Left ventricle myocardium inferior (tissue), 1 donor: ENCODE data around the gene OSBPL8. TPM values are rescaled to one million over a fixed set of nuclear protein-coding genes. Genes with fewer than 3 reads are reported as not detected.
A peak's percentile ranks its signal among the peaks of the same experiment; 100 is the strongest.

Experiments
- DNase-seq: peaks from one replicate; pipeline ENCODE4 v3.0.0-alpha.2; 2020
- H3K27ac ChIP-seq: fragments of 200-600 bp; replicated peaks from 2 replicates; pipeline ENCODE4 v1.8.0; 2021
- H3K27me3 ChIP-seq: fragments of 200-600 bp; 2 replicates; pipeline ENCODE4 v1.8.0; 2021; ENCODE audit warnings: low read depth
- H3K36me3 ChIP-seq: fragments of 200-600 bp; 2 replicates; pipeline ENCODE4 v1.8.0; 2021
- H3K4me1 ChIP-seq: fragments of 200-600 bp; 2 replicates; pipeline ENCODE4 v1.8.0; 2021
- H3K4me3 ChIP-seq: fragments of 200-600 bp; 2 replicates; pipeline ENCODE4 v1.8.0; 2021; ENCODE audit warnings: mild to moderate bottlenecking, moderate library complexity
- H3K9me3 ChIP-seq: fragments of 200-600 bp; replicated peaks from 2 replicates; pipeline ENCODE4 v1.8.0; 2021
- CTCF ChIP-seq: fragments of 200-600 bp; IDR thresholded peaks from 2 replicates; pipeline ENCODE4 v1.8.0; 2021; ENCODE audit warnings: antibody characterized with exemption, mild to moderate bottlenecking, borderline replicate concordance
- intact Hi-C: fragments of 100-400 bp; cut with micrococcal nuclease; formaldehyde crosslinking; loops from one replicate; pipeline ENCODE4 v1.11.0; 2022
- long read RNA-seq: library from polyadenylated mRNA; unstranded; transcript quantifications from one replicate; pipeline ENCODE4 v2.0.0, GENCODE V29; 2021
- total RNA-seq: library from RNA; stranded (reverse); fragmentation: NEBNext Ultra II Directional; extraction: Animal tissue kit (Norgen Biotek cat#: 25700); gene quantifications from one replicate; pipeline ENCODE4 v1.2.1, GENCODE V29; 2021
- donor health status: DM: no; HTN: yes; CAD: no; lungs with severe emphysema.

The OSBPL8 gene, protein sequence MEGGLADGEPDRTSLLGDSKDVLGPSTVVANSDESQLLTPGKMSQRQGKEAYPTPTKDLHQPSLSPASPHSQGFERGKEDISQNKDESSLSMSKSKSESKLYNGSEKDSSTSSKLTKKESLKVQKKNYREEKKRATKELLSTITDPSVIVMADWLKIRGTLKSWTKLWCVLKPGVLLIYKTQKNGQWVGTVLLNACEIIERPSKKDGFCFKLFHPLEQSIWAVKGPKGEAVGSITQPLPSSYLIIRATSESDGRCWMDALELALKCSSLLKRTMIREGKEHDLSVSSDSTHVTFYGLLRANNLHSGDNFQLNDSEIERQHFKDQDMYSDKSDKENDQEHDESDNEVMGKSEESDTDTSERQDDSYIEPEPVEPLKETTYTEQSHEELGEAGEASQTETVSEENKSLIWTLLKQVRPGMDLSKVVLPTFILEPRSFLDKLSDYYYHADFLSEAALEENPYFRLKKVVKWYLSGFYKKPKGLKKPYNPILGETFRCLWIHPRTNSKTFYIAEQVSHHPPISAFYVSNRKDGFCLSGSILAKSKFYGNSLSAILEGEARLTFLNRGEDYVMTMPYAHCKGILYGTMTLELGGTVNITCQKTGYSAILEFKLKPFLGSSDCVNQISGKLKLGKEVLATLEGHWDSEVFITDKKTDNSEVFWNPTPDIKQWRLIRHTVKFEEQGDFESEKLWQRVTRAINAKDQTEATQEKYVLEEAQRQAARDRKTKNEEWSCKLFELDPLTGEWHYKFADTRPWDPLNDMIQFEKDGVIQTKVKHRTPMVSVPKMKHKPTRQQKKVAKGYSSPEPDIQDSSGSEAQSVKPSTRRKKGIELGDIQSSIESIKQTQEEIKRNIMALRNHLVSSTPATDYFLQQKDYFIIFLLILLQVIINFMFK
- 28.9 TPM for total RNA-seq
- long read RNA-seq, partial matches to known transcripts: 5 of 12 reads
- long read RNA-seq, other reads (novel, unspliced or antisense): 5 of 12 reads

GRCh38 chr12:76559400-76560085 lies at the start of gene OSBPL8:
OSBPL8 (minus strand) TSS chr12:76559771; CDS start chr12:76487551, 72,220 bp downstream.
- H3K36me3 ChIP-seq: no peaks in the 10 kb centered on the region
- peak; percentile 45 for TF ChIP-seq CTCF
- no peaks in the 10 kb centered on the region for H3K27me3 ChIP-seq
- intact Hi-C loops: no loop called here
- peak; percentile 98 for DNase-seq
- peak within 1 kb of the TSS; percentile 94 for H3K4me3 ChIP-seq
- no peaks in the 10 kb centered on the region for H3K9me3 ChIP-seq
- H3K27ac ChIP-seq: peak within 1 kb of the TSS; percentile 94
- peaks cover 50% of the 10 kb centered on the region for H3K4me1 ChIP-seq

DNA sequence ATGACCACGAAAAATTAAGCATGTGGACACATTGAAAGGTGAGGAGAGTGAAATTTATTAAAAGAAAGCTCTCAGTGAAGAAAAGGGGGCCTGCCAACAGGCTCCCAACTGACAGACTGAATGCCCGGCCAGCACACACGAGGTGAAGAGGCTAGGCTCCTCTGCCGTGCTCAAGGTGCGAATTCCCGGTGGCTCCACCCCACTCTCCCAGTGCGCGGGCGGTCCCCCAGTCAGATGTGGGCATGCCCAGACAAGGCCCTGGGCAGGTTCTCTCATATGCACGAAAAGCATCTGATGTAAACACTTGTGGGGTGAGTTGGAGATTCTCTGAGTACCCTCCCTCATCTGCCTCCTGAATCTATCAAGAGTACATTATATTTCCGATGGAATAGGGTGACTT lies 48.5 kb upstream of the OSBPL8 start:
- Histone ChIP-seq H3K9me3 (no peaks in the 10 kb centered on the region), H3K27me3 (no peaks in the 10 kb centered on the region), H3K36me3 (no peaks in the 10 kb centered on the region), H3K27ac (no peak overlapping the region), H3K4me3 (no peak overlapping the region), H3K4me1 (no peaks in the 10 kb centered on the region)
- intact Hi-C loops: no loop called here
- DNase-seq: no peak
- no peak for TF ChIP-seq CTCF

DNA sequence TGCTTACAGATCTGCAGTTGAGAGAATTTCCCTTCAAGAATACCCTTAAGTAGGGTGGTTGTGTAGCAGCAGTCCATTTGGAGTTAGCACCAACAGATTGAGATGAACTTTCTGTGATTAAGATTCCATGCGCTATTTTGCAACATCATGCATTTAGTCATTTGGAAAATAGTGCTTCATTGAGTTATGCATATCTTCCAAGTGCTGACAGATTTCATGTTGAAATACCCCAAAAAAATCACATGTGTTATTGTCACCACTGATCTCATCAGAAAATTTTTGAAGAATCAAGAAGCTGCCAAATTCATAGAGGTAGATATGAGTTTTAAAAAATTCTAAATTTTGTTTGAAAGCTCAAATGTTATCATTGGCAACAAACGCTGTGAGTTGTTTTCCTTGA lies 35.5 kb upstream of the OSBPL8 start:
- Histone ChIP-seq H3K4me1 (no peaks in the 10 kb centered on the region), H3K27ac (no peak overlapping the region), H3K27me3 (no peaks in the 10 kb centered on the region), H3K4me3 (no peak overlapping the region), H3K36me3 (no peaks in the 10 kb centered on the region), H3K9me3 (no peaks in the 10 kb centered on the region)
- no peak for TF ChIP-seq CTCF
- no peak for DNase-seq
- intact Hi-C loops: no loop called here

DNA sequence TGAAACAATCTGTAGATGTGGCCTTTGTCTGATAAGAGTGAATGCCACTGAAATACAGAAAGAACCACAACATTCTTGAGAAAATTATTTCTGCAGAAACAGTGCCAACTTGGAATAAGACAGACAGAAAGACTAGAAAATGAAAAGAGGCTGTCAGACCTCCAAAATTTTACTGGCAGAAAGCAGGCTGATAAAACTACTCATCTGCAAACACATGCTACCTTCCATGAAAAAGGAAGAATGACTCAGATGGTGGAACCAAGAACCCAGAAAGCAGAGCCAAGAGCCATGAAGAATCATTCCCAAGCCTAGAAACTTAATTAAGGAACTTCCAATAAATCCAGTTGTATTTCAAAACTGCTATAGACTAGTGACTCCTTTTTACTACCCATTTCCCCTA lies 31.9 kb upstream of the OSBPL8 start:
- no peak overlapping the region for H3K27ac ChIP-seq
- no peaks in the 10 kb centered on the region for H3K4me1 ChIP-seq
- no peak overlapping the region for H3K4me3 ChIP-seq
- H3K27me3 ChIP-seq: no peaks in the 10 kb centered on the region
- no peak for TF ChIP-seq CTCF
- DNase-seq: no peak
- no peaks in the 10 kb centered on the region for H3K36me3 ChIP-seq
- no peaks in the 10 kb centered on the region for H3K9me3 ChIP-seq
- intact Hi-C loops: no loop called here

GRCh38 chr12:76590131-76590530 lies 30.6 kb upstream of the OSBPL8 start:
- no peak overlapping the region for H3K4me3 ChIP-seq
- no peak for DNase-seq
- H3K4me1 ChIP-seq: no peaks in the 10 kb centered on the region
- no peak for TF ChIP-seq CTCF
- H3K27ac ChIP-seq: no peak overlapping the region
- no peaks in the 10 kb centered on the region for H3K27me3 ChIP-seq
- H3K36me3 ChIP-seq: no peaks in the 10 kb centered on the region
- H3K9me3 ChIP-seq: no peaks in the 10 kb centered on the region
- intact Hi-C loops: no loop called here
